C4-2B (cell line): ENCODE measurements around the gene CLDN8.

ENCODE experiments used
- CTCF ChIP-seq: fragments of 450-650 bp; conservative IDR thresholded peaks from 2 replicates; pipeline ENCODE4 v1.5.1; 2017; ENCODE audit warnings: mild to moderate bottlenecking
- ZFX ChIP-seq: fragments of 450-650 bp; IDR thresholded peaks from 2 replicates; pipeline ENCODE4 v1.6.1; 2017

- no peak for TF ChIP-seq CTCF
- no peak for TF ChIP-seq ZFX
Observed at GRCh38 chr21:30186242-30186641, 29.7 kb downstream of the CLDN8 start.
